ENCODE results near the gene WDR27. TPM values are rescaled to one million over a fixed set of nuclear protein-coding genes. Genes with fewer than 3 reads are reported as not detected.

WDR27 gene
- total and polyA plus RNA-seq, 10 of the 15 experiments (the other 5 are each of a cell fraction or from before 2014, with no cell fraction given), result 1.9 to 33.2 (median 19.0) TPM

- TF ChIP-seq, protein P1, sequence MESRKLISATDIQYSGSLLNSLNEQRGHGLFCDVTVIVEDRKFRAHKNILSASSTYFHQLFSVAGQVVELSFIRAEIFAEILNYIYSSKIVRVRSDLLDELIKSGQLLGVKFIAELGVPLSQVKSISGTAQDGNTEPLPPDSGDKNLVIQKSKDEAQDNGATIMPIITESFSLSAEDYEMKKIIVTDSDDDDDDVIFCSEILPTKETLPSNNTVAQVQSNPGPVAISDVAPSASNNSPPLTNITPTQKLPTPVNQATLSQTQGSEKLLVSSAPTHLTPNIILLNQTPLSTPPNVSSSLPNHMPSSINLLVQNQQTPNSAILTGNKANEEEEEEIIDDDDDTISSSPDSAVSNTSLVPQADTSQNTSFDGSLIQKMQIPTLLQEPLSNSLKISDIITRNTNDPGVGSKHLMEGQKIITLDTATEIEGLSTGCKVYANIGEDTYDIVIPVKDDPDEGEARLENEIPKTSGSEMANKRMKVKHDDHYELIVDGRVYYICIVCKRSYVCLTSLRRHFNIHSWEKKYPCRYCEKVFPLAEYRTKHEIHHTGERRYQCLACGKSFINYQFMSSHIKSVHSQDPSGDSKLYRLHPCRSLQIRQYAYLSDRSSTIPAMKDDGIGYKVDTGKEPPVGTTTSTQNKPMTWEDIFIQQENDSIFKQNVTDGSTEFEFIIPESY (IDR thresholded peaks at IDR 0.05), result no peak
- TF ChIP-seq IKZF2 (IDR thresholded peaks at IDR 0.05) (no peak), PAX8 (IDR thresholded peaks at IDR 0.05) (no peak), JUND (IDR thresholded peaks at IDR 0.05; ENCODE audit: low read depth, low read length) (no peak), GATAD2B (conservative IDR thresholded peaks at IDR 0.05; ENCODE audit: low read depth) (no peak), HDAC6 (IDR thresholded peaks at IDR 0.05; ENCODE audit: unreplicated experiment) (no peak), CBX3 (IDR thresholded peaks at IDR 0.05; ENCODE audit: borderline replicate concordance, low read depth) (no peak), MYB (IDR thresholded peaks at IDR 0.05; ENCODE audit: borderline replicate concordance, low read depth, low read length) (no peak), MTA3 (IDR thresholded peaks at IDR 0.05; ENCODE audit: borderline replicate concordance, low read length) (no peak)
- TF ChIP-seq, protein P2, sequence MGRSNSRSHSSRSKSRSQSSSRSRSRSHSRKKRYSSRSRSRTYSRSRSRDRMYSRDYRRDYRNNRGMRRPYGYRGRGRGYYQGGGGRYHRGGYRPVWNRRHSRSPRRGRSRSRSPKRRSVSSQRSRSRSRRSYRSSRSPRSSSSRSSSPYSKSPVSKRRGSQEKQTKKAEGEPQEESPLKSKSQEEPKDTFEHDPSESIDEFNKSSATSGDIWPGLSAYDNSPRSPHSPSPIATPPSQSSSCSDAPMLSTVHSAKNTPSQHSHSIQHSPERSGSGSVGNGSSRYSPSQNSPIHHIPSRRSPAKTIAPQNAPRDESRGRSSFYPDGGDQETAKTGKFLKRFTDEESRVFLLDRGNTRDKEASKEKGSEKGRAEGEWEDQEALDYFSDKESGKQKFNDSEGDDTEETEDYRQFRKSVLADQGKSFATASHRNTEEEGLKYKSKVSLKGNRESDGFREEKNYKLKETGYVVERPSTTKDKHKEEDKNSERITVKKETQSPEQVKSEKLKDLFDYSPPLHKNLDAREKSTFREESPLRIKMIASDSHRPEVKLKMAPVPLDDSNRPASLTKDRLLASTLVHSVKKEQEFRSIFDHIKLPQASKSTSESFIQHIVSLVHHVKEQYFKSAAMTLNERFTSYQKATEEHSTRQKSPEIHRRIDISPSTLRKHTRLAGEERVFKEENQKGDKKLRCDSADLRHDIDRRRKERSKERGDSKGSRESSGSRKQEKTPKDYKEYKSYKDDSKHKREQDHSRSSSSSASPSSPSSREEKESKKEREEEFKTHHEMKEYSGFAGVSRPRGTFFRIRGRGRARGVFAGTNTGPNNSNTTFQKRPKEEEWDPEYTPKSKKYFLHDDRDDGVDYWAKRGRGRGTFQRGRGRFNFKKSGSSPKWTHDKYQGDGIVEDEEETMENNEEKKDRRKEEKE (IDR thresholded peaks at IDR 0.05), result no peak
Measured at GRCh38 chr6:169729961-169730360, 28.1 kb upstream of the WDR27 start (continued).
